ENCODE results near the gene SRP14. TPM values are rescaled to one million over a fixed set of nuclear protein-coding genes. Genes with fewer than 3 reads are reported as not detected.

SRP14 gene
- total RNA-seq, 1 donor from 2014 or later, result 409 TPM

GRCh38 chr15:40066589-40066988 is 27.6 kb upstream of the SRP14 start:
- no peaks in the 10 kb centered on the region for H3K36me3 ChIP-seq
- TF ChIP-seq POLR2A (IDR thresholded peaks at IDR 0.05) (no peak), CTCF (IDR thresholded peaks at IDR 0.05) (no peak), POLR2AphosphoS5 (IDR thresholded peaks at IDR 0.05; ENCODE audit: insufficient read depth in 1 of 2, low read depth in 1 of 2) (no peak)
- intact Hi-C loops (cut with DNase I), result no loop called here

GRCh38 chr15:40065166-40065565 is 26.2 kb upstream of the SRP14 start:
- no peak for DNase-seq (ENCODE audit: extremely low spot score in 2 of 2)
- no peak for TF ChIP-seq CTCF (IDR thresholded peaks at IDR 0.05)
- TF ChIP-seq POLR2AphosphoS5 (IDR thresholded peaks at IDR 0.05; ENCODE audit: insufficient read depth in 1 of 2, low read depth in 1 of 2), result no peak
- no peak for TF ChIP-seq POLR2A (IDR thresholded peaks at IDR 0.05)
- no peaks in the 10 kb centered on the region for H3K36me3 ChIP-seq
- H3K4me3 ChIP-seq, result no peak overlapping the region
- H3K27ac ChIP-seq, result no peak overlapping the region
- no peaks in the 10 kb centered on the region for H3K27me3 ChIP-seq
- peaks cover 29% of the 10 kb centered on the region for H3K4me1 ChIP-seq
- intact Hi-C loops (cut with DNase I), result no loop called here
- H3K9me3 ChIP-seq, result no peaks in the 10 kb centered on the region

More at GRCh38 chr15:40066589-40066988, 27.6 kb upstream of the SRP14 start:
- H3K9me3 ChIP-seq, result no peaks in the 10 kb centered on the region
- no peak overlapping the region for H3K27ac ChIP-seq
- no peaks in the 10 kb centered on the region for H3K27me3 ChIP-seq
- H3K4me1 ChIP-seq, result peaks cover 32% of the 10 kb centered on the region
- H3K4me3 ChIP-seq, result no peak overlapping the region
- no peak for DNase-seq (ENCODE audit: extremely low spot score in 2 of 2)

GRCh38 chr15:40064231-40064894 is 25.4 kb upstream of the SRP14 start:
- TF ChIP-seq CTCF (IDR thresholded peaks at IDR 0.05) (no peak), POLR2A (IDR thresholded peaks at IDR 0.05) (no peak), POLR2AphosphoS5 (IDR thresholded peaks at IDR 0.05; ENCODE audit: insufficient read depth in 1 of 2, low read depth in 1 of 2) (no peak)
- Histone ChIP-seq H3K9me3 (no peaks in the 10 kb centered on the region), H3K27me3 (no peaks in the 10 kb centered on the region), H3K27ac (no peak overlapping the region), H3K4me3 (no peak overlapping the region), H3K36me3 (no peaks in the 10 kb centered on the region), H3K4me1 (peaks cover 21% of the 10 kb centered on the region)
- DNase-seq (ENCODE audit: extremely low spot score in 2 of 2), result no peak
- intact Hi-C loops (cut with DNase I), result no loop called here

- TF ChIP-seq POLR2A (IDR thresholded peaks at IDR 0.05) (no peak), POLR2AphosphoS5 (IDR thresholded peaks at IDR 0.05; ENCODE audit: insufficient read depth in 1 of 2, low read depth in 1 of 2) (no peak), CTCF (IDR thresholded peaks at IDR 0.05) (no peak)
- intact Hi-C loops (cut with DNase I), result no loop called here
- Histone ChIP-seq H3K4me3 (no peak overlapping the region), H3K9me3 (no peaks in the 10 kb centered on the region), H3K36me3 (no peaks in the 10 kb centered on the region), H3K27me3 (no peaks in the 10 kb centered on the region), H3K27ac (no peak overlapping the region), H3K4me1 (peaks cover 13% of the 10 kb centered on the region)
- no peak for DNase-seq (ENCODE audit: extremely low spot score in 2 of 2)
Observed at GRCh38 chr15:40063563-40064011, 24.6 kb upstream of the SRP14 start.

GRCh38 chr15:40062816-40063562 is 24.0 kb upstream of the SRP14 start:
- intact Hi-C loops (cut with DNase I), result no loop called here
- H3K4me1 ChIP-seq, result peaks cover 7% of the 10 kb centered on the region
- no peak for DNase-seq (ENCODE audit: extremely low spot score in 2 of 2)
- no peaks in the 10 kb centered on the region for H3K27me3 ChIP-seq
- TF ChIP-seq POLR2AphosphoS5 (IDR thresholded peaks at IDR 0.05; ENCODE audit: insufficient read depth in 1 of 2, low read depth in 1 of 2) (no peak), CTCF (IDR thresholded peaks at IDR 0.05) (no peak), POLR2A (IDR thresholded peaks at IDR 0.05) (no peak)
- no peaks in the 10 kb centered on the region for H3K36me3 ChIP-seq
- H3K4me3 ChIP-seq, result no peak overlapping the region
- no peaks in the 10 kb centered on the region for H3K9me3 ChIP-seq
- H3K27ac ChIP-seq, result no peak overlapping the region
